H1 (cell line): Measurements from ENCODE around the gene HS3ST5. TPM values are rescaled to one million over a fixed set of nuclear protein-coding genes. Genes with fewer than 3 reads are reported as not detected.

Source experiments
- CTCF ChIA-PET: fragments of 300-600 bp; sonication (Branson Sonifier 250); formaldehyde crosslinking; loops from one replicate; lab custom pipeline; 2021; ENCODE audit not compliant: partially characterized antibody; lab: Charles Lee
- POLR2A ChIA-PET: fragments of 300-600 bp; sonication (Branson Sonifier 250); formaldehyde crosslinking; loops from one replicate; lab custom pipeline; 2021; ENCODE audit warnings: inconsistent platforms; ENCODE audit not compliant: partially characterized antibody; lab: Charles Lee
- DNase-seq, 2 experiments: peaks; one replicate each; pipeline versions ENCODE4 v3.0.0 to v3.0.0-alpha.2; 2010 to 2022; ENCODE audit warnings: low spot score in 2 of 2, low read depth in 1 of 2, mixed read lengths in 1 of 2
- FAIRE-seq: peaks from 2 replicates; lab custom pipeline; 2011; peaks lifted over from hg19 to GRCh38; lab: Jason Lieb, UNC
- H2AFZ ChIP-seq: 2 replicates; pipeline ENCODE4 v1.8.1; 2012; ENCODE audit warnings: low read length, inconsistent platforms
- H2AK5ac ChIP-seq: 2 replicates; pipeline ENCODE4 v1.6.1; 2013; ENCODE audit warnings: low read depth, low read length
- H2BK120ac ChIP-seq: replicated peaks from 2 replicates; pipeline ENCODE3; 2013; ENCODE audit warnings: low read depth, low read length, inconsistent platforms
- H2BK12ac ChIP-seq: 2 replicates; pipeline ENCODE4 v1.6.1; 2013; ENCODE audit warnings: low read depth, low read length
- H2BK15ac ChIP-seq: 2 replicates; pipeline ENCODE4 v1.6.1; 2013; ENCODE audit warnings: low read length
- H2BK20ac ChIP-seq: 2 replicates; pipeline ENCODE4 v1.6.1; 2013; ENCODE audit warnings: low read length
- H2BK5ac ChIP-seq: 2 replicates; pipeline ENCODE4 v1.6.1; 2013; ENCODE audit warnings: low read depth, low read length
- H3K14ac ChIP-seq: 2 replicates; pipeline ENCODE4 v1.6.1; 2013; ENCODE audit warnings: inconsistent platforms; ENCODE audit not compliant: insufficient read length
- H3K18ac ChIP-seq: 2 replicates; pipeline ENCODE4 v1.6.1; 2013; ENCODE audit warnings: low read length; ENCODE audit errors: extremely low read depth
- H3K23ac ChIP-seq: 2 replicates; pipeline ENCODE4 v1.6.1; 2013; ENCODE audit warnings: inconsistent platforms; ENCODE audit not compliant: insufficient read length
- H3K23me2 ChIP-seq: 2 replicates; pipeline ENCODE4 v1.6.1; 2013; ENCODE audit warnings: low read depth, low read length
- H3K27ac ChIP-seq: 2 replicates; pipeline ENCODE4 v1.6.1; 2011; ENCODE audit warnings: low read depth, low read length, inconsistent platforms
- H3K27me3 ChIP-seq, 4 experiments: replicated peaks in 1 of 4; 1 replicate in 1 of 4; 2 replicates in 3 of 4; pipeline versions ENCODE4 v1.6.1 to v1.8.1; 2011 to 2013; ENCODE audit warnings: low read length in 3 of 4, mild to moderate bottlenecking in 3 of 4, inconsistent platforms in 2 of 4, mixed read lengths in 2 of 4, moderate library complexity in 1 of 4; ENCODE audit not compliant: control insufficient read depth in 3 of 4, insufficient read depth in 3 of 4; ENCODE audit errors: extremely low read depth in 1 of 4
- H3K36me3 ChIP-seq, 4 experiments: 2 replicates each; pipeline versions ENCODE4 v1.6.1 to v1.8.1; 2011 to 2013; ENCODE audit warnings: mild to moderate bottlenecking in 4 of 4, low read length in 3 of 4, moderate library complexity in 2 of 4, control low read depth in 1 of 4, inconsistent platforms in 1 of 4; ENCODE audit not compliant: insufficient read depth in 4 of 4, control insufficient read depth in 2 of 4
- H3K4ac ChIP-seq: replicated peaks from 2 replicates; pipeline ENCODE3; 2013; ENCODE audit warnings: low read length, low read depth, mixed read lengths, inconsistent platforms; ENCODE audit not compliant: insufficient read length
- H3K4me1 ChIP-seq, 4 experiments: replicated peaks in 1 of 4; 1 replicate in 1 of 4; 2 replicates in 3 of 4; pipeline versions ENCODE4 v1.6.1 to v1.8.1; 2011 to 2013; ENCODE audit warnings: low read length in 3 of 4, inconsistent platforms in 2 of 4, mixed read lengths in 1 of 4; ENCODE audit not compliant: insufficient read depth in 4 of 4, control insufficient read depth in 3 of 4
- H3K4me2 ChIP-seq, 2 experiments: 2 replicates each; pipeline versions ENCODE4 v1.6.1 to v1.8.1; 2011 to 2013; ENCODE audit warnings: low read depth in 2 of 2, low read length in 2 of 2, control low read depth in 1 of 2, inconsistent platforms in 1 of 2, mild to moderate bottlenecking in 1 of 2; ENCODE audit not compliant: insufficient read depth in 1 of 2
- H3K4me3 ChIP-seq, 4 experiments: fragments of 200-600, 300-600 bp in 1 of 4; sonication (generic), shearing (Covaris generic), sonication (Bioruptor Twin) in 1 of 4; 2 replicates each; pipeline versions ENCODE4 v1.5.1 to v1.8.1; 2011 to 2016; ENCODE audit warnings: low read length in 4 of 4, low read depth in 3 of 4, control low read depth in 2 of 4, inconsistent platforms in 2 of 4, mild to moderate bottlenecking in 2 of 4, mixed read lengths in 1 of 4, moderate library complexity in 1 of 4; ENCODE audit not compliant: insufficient read depth in 2 of 4; ENCODE audit errors: extremely low read depth in 1 of 4
- H3K56ac ChIP-seq: replicated peaks from 2 replicates; pipeline ENCODE3; 2013; ENCODE audit warnings: low read depth, mild to moderate bottlenecking, mixed read lengths, low read length, inconsistent platforms; ENCODE audit not compliant: insufficient read length
- H3K79me1 ChIP-seq: 2 replicates; pipeline ENCODE4 v1.6.1; 2013; ENCODE audit warnings: low read depth, low read length, control low read depth
- H3K79me2 ChIP-seq, 2 experiments: 2 replicates each; pipeline versions ENCODE4 v1.6.1 to v1.8.1; 2012 to 2013; ENCODE audit warnings: low read length in 2 of 2, mild to moderate bottlenecking in 2 of 2, inconsistent platforms in 1 of 2; ENCODE audit not compliant: insufficient read depth in 2 of 2, control insufficient read depth in 1 of 2
- H3K9ac ChIP-seq, 4 experiments: replicated peaks in 1 of 4; 1 replicate in 1 of 4; 2 replicates in 3 of 4; pipeline versions ENCODE4 v1.6.1 to v1.8.1; 2011 to 2013; ENCODE audit warnings: low read depth in 3 of 4, low read length in 3 of 4, control low read depth in 2 of 4, mild to moderate bottlenecking in 2 of 4, moderate library complexity in 2 of 4, inconsistent platforms in 1 of 4; ENCODE audit errors: extremely low read depth in 1 of 4
- H3K9me3 ChIP-seq, 2 experiments: 2 replicates each; pipeline versions ENCODE4 v1.6.1 to v1.8.1; 2012 to 2013; ENCODE audit warnings: mild to moderate bottlenecking in 2 of 2, moderate library complexity in 2 of 2, control low read depth in 1 of 2, inconsistent platforms in 1 of 2, low read depth in 1 of 2, low read length in 1 of 2, mixed read lengths in 1 of 2; ENCODE audit not compliant: insufficient read depth in 2 of 2
- H4K20me1 ChIP-seq, 2 experiments: replicated peaks in 1 of 2; 2 replicates each; pipeline versions ENCODE3 to v1.8.1; 2011 to 2013; ENCODE audit warnings: inconsistent platforms in 2 of 2, low read length in 2 of 2, mild to moderate bottlenecking in 1 of 2; ENCODE audit not compliant: insufficient read depth in 2 of 2, control insufficient read depth in 1 of 2
- H4K5ac ChIP-seq: 2 replicates; pipeline ENCODE4 v1.6.1; 2013; ENCODE audit warnings: low read length, low read depth, mixed read lengths, inconsistent platforms; ENCODE audit not compliant: insufficient read length
- H4K8ac ChIP-seq: 2 replicates; pipeline ENCODE4 v1.8.0; 2013; ENCODE audit warnings: mild to moderate bottlenecking, moderate library complexity, low read length, inconsistent platforms; ENCODE audit not compliant: insufficient read depth; ENCODE audit errors: extremely low read depth
- H4K91ac ChIP-seq: replicated peaks from 2 replicates; pipeline ENCODE3; 2013; ENCODE audit warnings: low read length, mixed read lengths, inconsistent platforms; ENCODE audit not compliant: insufficient read length
- BACH1 ChIP-seq: IDR thresholded peaks from 2 replicates; pipeline ENCODE4 v1.6.1; 2012; ENCODE audit warnings: low read length, improper control_type of control experiment
- E2F6 ChIP-seq: IDR thresholded peaks from 2 replicates; pipeline ENCODE4 v1.6.1; 2012; ENCODE audit warnings: inconsistent platforms
- FOSL1 ChIP-seq: IDR thresholded peaks from 2 replicates; pipeline ENCODE4 v1.6.1; 2011; ENCODE audit warnings: mild to moderate bottlenecking, low read depth, low read length, moderate library complexity; ENCODE audit not compliant: insufficient read depth
- GTF2F1 ChIP-seq: IDR thresholded peaks from 2 replicates; pipeline ENCODE4 v1.6.1; 2012; ENCODE audit warnings: low read depth, low read length, improper control_type of control experiment, borderline replicate concordance
- JUND ChIP-seq: IDR thresholded peaks from 2 replicates; pipeline ENCODE4 v1.6.1; 2011; ENCODE audit warnings: mild to moderate bottlenecking, improper control_type of control experiment, low read length
- KDM1A ChIP-seq: fragments of 200-600, 300-600 bp; sonication (generic); IDR thresholded peaks from 2 replicates; pipeline ENCODE4 v1.7.1; 2016; ENCODE audit warnings: mild to moderate bottlenecking, low read length, borderline replicate concordance
- KDM5A ChIP-seq: fragments of 200-600 bp; IDR thresholded peaks from 2 replicates; pipeline ENCODE4 v1.7.1; 2012; ENCODE audit warnings: mild to moderate bottlenecking, low read length, inconsistent platforms, mixed read lengths
- RNF2 ChIP-seq: fragments of 200-900, 300-1000 bp; sonication (generic); IDR thresholded peaks from 2 replicates; pipeline ENCODE4 v1.7.1; 2016; ENCODE audit warnings: borderline replicate concordance, low read depth, mild to moderate bottlenecking, antibody characterized with exemption, low read length; ENCODE audit not compliant: poor library complexity, severe bottlenecking; ENCODE audit errors: missing control alignments
- SAP30 ChIP-seq: fragments of 300-600 bp; sonication (generic); IDR thresholded peaks from 2 replicates; pipeline ENCODE4 v1.7.1; 2012; ENCODE audit warnings: low read length, moderate library complexity, mild to moderate bottlenecking, inconsistent platforms; ENCODE audit not compliant: insufficient read depth, insufficient replicate concordance
- TCF12 ChIP-seq: IDR thresholded peaks from 2 replicates; pipeline ENCODE4 v1.6.1; 2011; ENCODE audit warnings: low read depth, mild to moderate bottlenecking, low read length
- ZNF274 ChIP-seq: IDR thresholded peaks from 2 replicates; pipeline ENCODE4 v1.7.0; 2012; ENCODE audit warnings: low read length, borderline replicate concordance; ENCODE audit errors: extremely low read depth
- WGBS, 2 experiments: shearing (Covaris generic) in 1 of 2; methylation state at CpG; one replicate each; pipeline versions ENCODE4 v1.1.6 to v1.1.7; 2013 to 2015; ENCODE audit warnings: low lambda C conversion rate in 2 of 2, mixed read lengths in 2 of 2, inconsistent platforms in 1 of 2, low coverage in 1 of 2, missing lambda C conversion rate in 1 of 2; ENCODE audit not compliant: insufficient replicate concordance in 2 of 2, insufficient coverage in 1 of 2, insufficient read length in 1 of 2; ENCODE audit errors: extremely low coverage in 1 of 2, missing lambda C conversion rate in 1 of 2; 5-methylcytosine and 5-hydroxymethylcytosine counted together
- polyA plus RNA-seq, 7 experiments: library from polyadenylated mRNA; depleted of rRNA in 3 of 7; stranded (reverse) in 5 of 7; unstranded in 2 of 7; fragments of >200 nt in 5 of 7; fragments of 200-250 nt in 2 of 7; gene quantifications; 1 replicate in 5 of 7; 2 replicates in 1 of 7; 4 replicates in 1 of 7; pipeline versions ENCODE4 v1.2.1 to v1.2.3, GENCODE V29; 2011 to 2013; ENCODE audit warnings: missing spikeins in 2 of 7, mixed read lengths in 2 of 7
- total RNA-seq: library from RNA; stranded (reverse); fragmentation: NEBNext Ultra II Directional; extraction: Animal tissue kit (Norgen Biotek cat#: 25700); gene quantifications from 2 replicates; pipeline ENCODE4 v1.2.1, GENCODE V29; 2021

Gene HS3ST5
- total and polyA plus RNA-seq, 2 of the 8 experiments (the other 6 are each of a cell fraction or from before 2014, with no cell fraction given) = 1.2 to 9.9 TPM

GRCh38 chr6:114158838-114159694, 183.8 kb downstream of the HS3ST5 start:
- CTCF ChIA-PET = no interaction called here
- TF ChIP-seq BACH1 (no peak), JUND (no peak), TCF12 (no peak), FOSL1 (no peak), RNF2 (no peak), GTF2F1 (no peak), SAP30 (no peak), KDM5A (no peak), E2F6 (no peak), KDM1A (no peak), ZNF274 (no peak)

More at GRCh38 chr6:114158838-114159694, 183.8 kb downstream of the HS3ST5 start:
- Histone ChIP-seq H2BK5ac (no peak overlapping the region), H2BK12ac (no peak overlapping the region), H2BK120ac (no peak overlapping the region), H3K27me3 (no peaks in the 10 kb centered on the region), H3K4me3 (no peak overlapping the region), H3K36me3 (no peaks in the 10 kb centered on the region; a peak in 1 of 8 replicates), H4K5ac (no peak overlapping the region), H3K4ac (no peak overlapping the region), H4K91ac (no peak overlapping the region), H3K79me1 (no peaks in the 10 kb centered on the region), H2AFZ (no peak overlapping the region), H3K4me2 (no peak overlapping the region), H2BK20ac (no peak overlapping the region), H3K23ac (no peak overlapping the region), H3K23me2 (no peaks in the 10 kb centered on the region), H2BK15ac (no peak overlapping the region), H4K8ac (no peak overlapping the region), H4K20me1 (no peaks in the 10 kb centered on the region), H3K9ac (no peak overlapping the region), H3K18ac (no peak overlapping the region), H3K56ac (no peak overlapping the region), H3K79me2 (no peaks in the 10 kb centered on the region), H3K14ac (no peak overlapping the region), H3K27ac (no peak overlapping the region), H2AK5ac (no peak overlapping the region), H3K9me3 (no peaks in the 10 kb centered on the region), H3K4me1 (peaks cover 0 to 9% (median 3%) of the 10 kb centered on the region in 4 experiments; a peak in 2 of 7 replicates)
- DNase-seq (no peak), FAIRE-seq (no peak)
- POLR2A ChIA-PET = no interaction called here
- WGBS, 2 experiments = 92% methylated on average over 2 of the region's 2 CpGs; no CpG with 5 or more reads in 1 of the 2 experiments
